Effector CD8-positive, alpha-beta T cell (primary cell): ENCODE measurements around the gene AZIN2.
"Not testable (repeated sequence)": the region's sequence is repeated elsewhere in the genome, so short reads cannot be mapped to it uniquely, and the experiment has no call there.

ENCODE experiments used
- DNase-seq: peaks from one replicate; lab custom pipeline; 2025; lab: John Stamatoyannopoulos, UW
- total RNA-seq, 4 experiments: gene quantifications; one replicate each; lab custom pipeline; 2026; lab: John Stamatoyannopoulos, UW

AZIN2 gene
- total RNA-seq = 5.2 to 10.0 (median 7.7) reads per million in 4 experiments

GRCh38 chr1:33080885-33081553, at the start of gene AZIN2:
TSS of gene AZIN2 (plus strand) at chr1:33081153. CDS start at chr1:33082250, 1,097 bp downstream.
- peak; percentile 98 for DNase-seq

GRCh38 chr1:33031506-33031905, 49.4 kb upstream of the AZIN2 start:
- no peak for DNase-seq

- no peak for DNase-seq
These were observed 48.7 kb upstream of the AZIN2 start for GRCh38 chr1:33032126-33032869.

GRCh38 chr1:33036051-33036525, 44.9 kb upstream of the AZIN2 start:
- DNase-seq = no peak

GRCh38 chr1:33036526-33037503, 44.1 kb upstream of the AZIN2 start, which contains the start of gene AK2:
TSS of gene AK2 (minus strand) at chr1:33036883. CDS start at chr1:33036828, 55 bp downstream.
- DNase-seq = peak; percentile 81

- DNase-seq = no peak
These were observed 41.1 kb upstream of the AZIN2 start for GRCh38 chr1:33039840-33040239.

- no peak for DNase-seq
These were observed 39.9 kb upstream of the AZIN2 start for GRCh38 chr1:33041026-33041425.

- DNase-seq = no peak
These were observed 38.1 kb upstream of the AZIN2 start for GRCh38 chr1:33042831-33043230.

GRCh38 chr1:33043267-33044092, 37.5 kb upstream of the AZIN2 start:
- DNase-seq = no peak

- DNase-seq = no peak
These were observed 35.7 kb upstream of the AZIN2 start for GRCh38 chr1:33045246-33045645.

- no peak for DNase-seq
These were observed 35.1 kb upstream of the AZIN2 start for GRCh38 chr1:33045814-33046213.

- not testable (repeated sequence) for DNase-seq
These were observed 34.7 kb upstream of the AZIN2 start for GRCh38 chr1:33046234-33046633.

- DNase-seq = no peak
These were observed 33.7 kb upstream of the AZIN2 start for GRCh38 chr1:33047290-33047689.

GRCh38 chr1:33047839-33048305, 33.1 kb upstream of the AZIN2 start:
- DNase-seq = no peak

- no peak for DNase-seq
These were observed 32.5 kb upstream of the AZIN2 start for GRCh38 chr1:33048426-33048825.

- no peak for DNase-seq
These were observed 31.6 kb upstream of the AZIN2 start for GRCh38 chr1:33049371-33049770.

GRCh38 chr1:33050221-33051076, 30.5 kb upstream of the AZIN2 start:
- no peak for DNase-seq

GRCh38 chr1:33055210-33056008, 25.5 kb upstream of the AZIN2 start:
- no peak for DNase-seq

- no peak for DNase-seq
These were observed 24.5 kb upstream of the AZIN2 start for GRCh38 chr1:33056426-33056825.
